Measurements from ENCODE around the gene KCNMB2. TPM values are rescaled to one million over a fixed set of nuclear protein-coding genes. Genes with fewer than 3 reads are reported as not detected.

Gene KCNMB2
- polyA plus RNA-seq, 2 of the 4 experiments (the other 2 are of a cell fraction), result not detected

DNA sequence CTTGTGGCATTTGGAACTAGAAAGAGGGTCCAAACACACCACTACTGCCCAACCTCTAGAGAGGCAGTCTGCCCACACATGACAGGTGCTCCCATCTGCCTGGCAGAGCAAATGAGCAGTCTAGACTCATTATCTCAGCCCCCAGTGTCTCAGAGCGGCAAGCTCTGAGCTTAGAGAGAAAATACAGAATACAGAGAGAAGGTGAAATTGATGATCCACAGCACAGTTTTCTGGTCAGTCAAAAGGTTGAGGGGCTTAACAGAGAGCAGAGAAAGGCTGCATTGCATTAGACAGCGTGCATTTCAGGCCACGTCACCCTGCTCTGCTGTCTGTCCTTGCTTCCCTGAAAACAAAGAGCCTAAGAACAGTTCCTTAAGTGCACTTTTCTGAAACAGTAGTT, 135.1 kb downstream of the KCNMB2 start:
- Histone ChIP-seq H3K4me1 (no peaks in the 10 kb centered on the region), H3K4me3 (no peak overlapping the region), H3K9me3 (no peaks in the 10 kb centered on the region), H3K27ac (no peak overlapping the region), H3K4me2 (no peak overlapping the region)
- ChIA-PET CTCF (no interaction called here), POLR2A (no interaction called here)
- 2% methylated on average over 3 of the region's 3 CpGs for WGBS (ENCODE audit: missing lambda C conversion rate)
- no peak for ATAC-seq
- no peak for FAIRE-seq
- no peak for DNase-seq (ENCODE audit: low read depth in 1 of 2, low spot score in 1 of 2)
- TF ChIP-seq JUNB (IDR thresholded peaks at IDR 0.05) (no peak), CHD2 (IDR thresholded peaks at IDR 0.05; ENCODE audit: low read length, partially characterized antibody) (no peak), NPAS2 (CRISPR knock-in tag; IDR thresholded peaks at IDR 0.05; ENCODE audit: borderline replicate concordance) (no peak), RFX5 (IDR thresholded peaks at IDR 0.05) (no peak), FOSB (CRISPR knock-in tag; IDR thresholded peaks at IDR 0.05) (no peak)
- TF ChIP-seq, protein P1, sequence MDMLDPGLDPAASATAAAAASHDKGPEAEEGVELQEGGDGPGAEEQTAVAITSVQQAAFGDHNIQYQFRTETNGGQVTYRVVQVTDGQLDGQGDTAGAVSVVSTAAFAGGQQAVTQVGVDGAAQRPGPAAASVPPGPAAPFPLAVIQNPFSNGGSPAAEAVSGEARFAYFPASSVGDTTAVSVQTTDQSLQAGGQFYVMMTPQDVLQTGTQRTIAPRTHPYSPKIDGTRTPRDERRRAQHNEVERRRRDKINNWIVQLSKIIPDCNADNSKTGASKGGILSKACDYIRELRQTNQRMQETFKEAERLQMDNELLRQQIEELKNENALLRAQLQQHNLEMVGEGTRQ (IDR thresholded peaks at IDR 0.05), result no peak

GRCh38 chr3:178671791-178672190, 135.6 kb downstream of the KCNMB2 start:
- DNase-seq (ENCODE audit: low read depth in 1 of 2, low spot score in 1 of 2) (no peak), ATAC-seq (no peak), FAIRE-seq (no peak)
- Histone ChIP-seq H3K27ac (no peak overlapping the region), H3K4me1 (no peaks in the 10 kb centered on the region), H3K4me3 (no peak overlapping the region), H3K4me2 (no peak overlapping the region), H3K9me3 (no peaks in the 10 kb centered on the region)
- WGBS (ENCODE audit: missing lambda C conversion rate), result 0% methylated on average over 1 of the region's 1 CpG
- TF ChIP-seq RCOR1 (IDR thresholded peaks at IDR 0.05; ENCODE audit: low read depth, low read length), result no peak
- TF ChIP-seq ZC3H11A (IDR thresholded peaks at IDR 0.05), result no peak
- no peak for TF ChIP-seq MYC (IDR thresholded peaks at IDR 0.05; ENCODE audit: borderline replicate concordance, low read length)
- TF ChIP-seq, protein P2, sequence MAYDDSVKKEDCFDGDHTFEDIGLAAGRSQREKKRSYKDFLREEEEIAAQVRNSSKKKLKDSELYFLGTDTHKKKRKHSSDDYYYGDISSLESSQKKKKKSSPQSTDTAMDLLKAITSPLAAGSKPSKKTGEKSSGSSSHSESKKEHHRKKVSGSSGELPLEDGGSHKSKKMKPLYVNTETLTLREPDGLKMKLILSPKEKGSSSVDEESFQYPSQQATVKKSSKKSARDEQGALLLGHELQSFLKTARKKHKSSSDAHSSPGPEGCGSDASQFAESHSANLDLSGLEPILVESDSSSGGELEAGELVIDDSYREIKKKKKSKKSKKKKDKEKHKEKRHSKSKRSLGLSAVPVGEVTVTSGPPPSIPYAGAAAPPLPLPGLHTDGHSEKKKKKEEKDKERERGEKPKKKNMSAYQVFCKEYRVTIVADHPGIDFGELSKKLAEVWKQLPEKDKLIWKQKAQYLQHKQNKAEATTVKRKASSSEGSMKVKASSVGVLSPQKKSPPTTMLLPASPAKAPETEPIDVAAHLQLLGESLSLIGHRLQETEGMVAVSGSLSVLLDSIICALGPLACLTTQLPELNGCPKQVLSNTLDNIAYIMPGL (CRISPR knock-in tag; IDR thresholded peaks at IDR 0.05; ENCODE audit: borderline replicate concordance), result no peak
- no peak for TF ChIP-seq KDM5A (IDR thresholded peaks at IDR 0.05)
- no peak for TF ChIP-seq ZSCAN20 (CRISPR knock-in tag; IDR thresholded peaks at IDR 0.05)
- TF ChIP-seq KDM1A (IDR thresholded peaks at IDR 0.05; ENCODE audit: low read depth), result no peak
- no peak for TF ChIP-seq GATA3 (IDR thresholded peaks at IDR 0.05; ENCODE audit: borderline replicate concordance)
- TF ChIP-seq, protein P1 (IDR thresholded peaks at IDR 0.05), result no peak
- POLR2A ChIA-PET, result no interaction called here
- CTCF ChIA-PET, result no interaction called here

DNA sequence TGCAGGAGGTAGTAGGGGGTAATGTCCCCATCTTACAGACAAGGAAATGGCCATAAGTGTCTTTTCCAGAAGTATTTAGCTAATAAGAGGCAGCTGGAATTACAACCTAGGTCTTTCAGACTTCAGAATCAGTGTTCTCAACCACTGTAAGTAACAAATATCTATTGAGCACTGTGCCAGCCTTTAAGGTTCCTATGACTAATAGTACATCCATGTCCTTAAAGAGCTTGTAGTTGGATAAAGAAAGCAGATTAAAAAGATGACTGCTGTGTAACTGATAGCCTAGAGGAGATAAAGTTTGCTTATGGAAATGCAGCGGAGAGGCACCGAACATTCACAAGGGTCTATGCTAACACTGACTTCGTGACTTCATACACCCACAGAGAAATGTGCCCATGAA, 136.0 kb downstream of the KCNMB2 start:
- TF ChIP-seq TFCP2L1 (CRISPR knock-in tag; IDR thresholded peaks at IDR 0.05) (no peak), PBX3 (IDR thresholded peaks at IDR 0.05) (no peak), HOXA7 (CRISPR knock-in tag; IDR thresholded peaks at IDR 0.05) (no peak), MYC (IDR thresholded peaks at IDR 0.05; ENCODE audit: borderline replicate concordance, low read length) (no peak), ZC3H11A (IDR thresholded peaks at IDR 0.05) (no peak)
- TF ChIP-seq, protein P2 (CRISPR knock-in tag; IDR thresholded peaks at IDR 0.05; ENCODE audit: borderline replicate concordance), result no peak
- 66% methylated on average over 3 of the region's 3 CpGs for WGBS (ENCODE audit: missing lambda C conversion rate)
- FAIRE-seq (no peak), DNase-seq (ENCODE audit: low read depth in 1 of 2, low spot score in 1 of 2) (no peak), ATAC-seq (no peak)
- POLR2A ChIA-PET, result no interaction called here
- Histone ChIP-seq H3K4me3 (no peak overlapping the region), H3K27ac (no peak overlapping the region), H3K9me3 (no peaks in the 10 kb centered on the region), H3K4me2 (no peak overlapping the region), H3K4me1 (no peaks in the 10 kb centered on the region)
- CTCF ChIA-PET, result no interaction called here

All from A549 (cell line).